Suprapubic skin (tissue), 4 donors: ENCODE results near the gene PIKFYVE. TPM values are rescaled to one million over a fixed set of nuclear protein-coding genes. Genes with fewer than 3 reads are reported as not detected.

Source experiments
- DNase-seq, 2 donors: peaks; one replicate each; pipeline ENCODE4 v3.0.0-alpha.2; 2019; ENCODE audit warnings: low spot score in 2 of 2
- H3K27ac ChIP-seq: fragments of 200-600 bp; sonication (generic); one replicate; pipeline ENCODE4 v1.5.1; 2019
- H3K27me3 ChIP-seq: fragments of 200-600 bp; sonication (generic); one replicate; pipeline ENCODE4 v1.5.1; 2019
- H3K36me3 ChIP-seq: fragments of 200-600 bp; sonication (generic); one replicate; pipeline ENCODE4 v1.5.1; 2019
- H3K4me1 ChIP-seq: fragments of 200-600 bp; sonication (generic); one replicate; pipeline ENCODE4 v1.5.1; 2019
- H3K4me3 ChIP-seq: fragments of 200-600 bp; sonication (generic); one replicate; pipeline ENCODE4 v1.5.1; 2019; ENCODE audit warnings: mild to moderate bottlenecking
- H3K9me3 ChIP-seq: fragments of 200-600 bp; sonication (generic); one replicate; pipeline ENCODE4 v1.5.1; 2019
- EP300 ChIP-seq: sonication (generic); formaldehyde crosslinking; IDR thresholded peaks from one replicate; pipeline ENCODE4 v1.6.1; 2017; ENCODE audit warnings: antibody characterized with exemption
- POLR2A ChIP-seq, 2 donors: fragments of 450-650 bp; IDR thresholded peaks; one replicate each; pipeline ENCODE4 v1.6.1; 2017; ENCODE audit warnings: antibody characterized with exemption in 2 of 2, mild to moderate bottlenecking in 2 of 2, moderate library complexity in 2 of 2
- POLR2AphosphoS5 ChIP-seq, 3 donors: sonication (generic); formaldehyde crosslinking; IDR thresholded peaks; one replicate each; pipeline ENCODE4 v1.6.1; 2017; ENCODE audit warnings: antibody characterized with exemption in 3 of 3
- WGBS: methylation state at CpG from one replicate; pipeline ENCODE4 v1.1.5; 2018; 5-methylcytosine and 5-hydroxymethylcytosine counted together
- total RNA-seq, 4 donors: library from RNA; depleted of rRNA; stranded (reverse); fragments of >200 nt; gene quantifications; one replicate each; pipeline ENCODE4 v1.1.0, GENCODE V29; 2016
- TF ChIP-seq, protein P1 (sequence below), 2 donors: fragments of 200-600 bp in 1 of 2; fragments of 450-650 bp in 1 of 2; sonication (generic) in 1 of 2; IDR thresholded peaks; one replicate each; pipeline ENCODE4 v1.5.1; 2016 to 2019; ENCODE audit warnings: antibody characterized with exemption in 2 of 2, mild to moderate bottlenecking in 1 of 2, moderate library complexity in 1 of 2

PIKFYVE gene
- total RNA-seq, 4 donors from 2014 or later: 25.0 to 55.9 (median 26.7) TPM

DNA sequence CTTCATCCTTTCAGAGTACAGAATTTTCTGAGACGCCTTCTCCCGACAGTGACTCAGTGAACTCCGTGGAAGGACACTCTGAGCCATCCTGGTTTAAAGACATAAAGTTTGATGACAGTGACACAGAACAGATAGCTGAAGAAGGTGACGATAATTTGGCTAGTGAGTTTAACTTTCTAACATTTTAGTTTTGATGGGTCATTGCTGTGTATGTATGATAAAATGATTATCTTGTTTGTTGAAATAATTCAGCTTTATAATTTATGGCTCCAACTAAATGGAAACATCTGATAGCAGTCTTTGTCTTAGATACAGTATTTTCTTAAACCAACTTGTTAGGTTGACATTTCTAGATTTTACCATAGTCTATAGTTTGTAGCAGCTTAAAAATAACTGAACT is 38.1 kb downstream of the PIKFYVE start:
- no peak overlapping the region for H3K4me3 ChIP-seq
- TF ChIP-seq, protein P1, sequence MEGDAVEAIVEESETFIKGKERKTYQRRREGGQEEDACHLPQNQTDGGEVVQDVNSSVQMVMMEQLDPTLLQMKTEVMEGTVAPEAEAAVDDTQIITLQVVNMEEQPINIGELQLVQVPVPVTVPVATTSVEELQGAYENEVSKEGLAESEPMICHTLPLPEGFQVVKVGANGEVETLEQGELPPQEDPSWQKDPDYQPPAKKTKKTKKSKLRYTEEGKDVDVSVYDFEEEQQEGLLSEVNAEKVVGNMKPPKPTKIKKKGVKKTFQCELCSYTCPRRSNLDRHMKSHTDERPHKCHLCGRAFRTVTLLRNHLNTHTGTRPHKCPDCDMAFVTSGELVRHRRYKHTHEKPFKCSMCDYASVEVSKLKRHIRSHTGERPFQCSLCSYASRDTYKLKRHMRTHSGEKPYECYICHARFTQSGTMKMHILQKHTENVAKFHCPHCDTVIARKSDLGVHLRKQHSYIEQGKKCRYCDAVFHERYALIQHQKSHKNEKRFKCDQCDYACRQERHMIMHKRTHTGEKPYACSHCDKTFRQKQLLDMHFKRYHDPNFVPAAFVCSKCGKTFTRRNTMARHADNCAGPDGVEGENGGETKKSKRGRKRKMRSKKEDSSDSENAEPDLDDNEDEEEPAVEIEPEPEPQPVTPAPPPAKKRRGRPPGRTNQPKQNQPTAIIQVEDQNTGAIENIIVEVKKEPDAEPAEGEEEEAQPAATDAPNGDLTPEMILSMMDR (IDR thresholded peaks at IDR 0.05): no peak
- TF ChIP-seq EP300 (no peak), POLR2A (IDR thresholded peaks at IDR 0.05) (no peak)

DNA sequence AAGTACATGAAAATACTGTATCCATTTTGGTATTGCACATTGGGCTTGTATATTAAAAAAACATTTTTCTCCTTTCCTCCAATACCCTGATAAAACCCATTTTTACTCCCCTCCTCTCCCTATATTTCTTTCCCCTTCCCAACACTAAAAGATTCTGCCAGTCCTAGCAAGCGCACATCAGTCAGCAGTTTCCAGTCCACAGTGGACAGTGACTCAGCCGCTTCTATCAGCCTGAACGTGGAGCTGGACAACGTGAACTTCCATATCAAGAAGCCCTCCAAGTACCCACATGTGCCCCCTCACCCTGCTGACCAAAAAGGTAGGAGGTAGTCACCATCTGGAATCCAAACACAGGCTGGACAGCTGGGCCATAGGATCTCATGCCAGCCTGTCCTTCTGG is 38.6 kb downstream of the PIKFYVE start:
- Histone ChIP-seq H3K4me3 (no peak overlapping the region), H3K4me1 (no peaks in the 10 kb centered on the region), H3K27ac (no peak overlapping the region), H3K27me3 (no peaks in the 10 kb centered on the region), H3K36me3 (peaks cover 61% of the 10 kb centered on the region), H3K9me3 (no peaks in the 10 kb centered on the region)
- 97% methylated on average over 4 of the region's 4 CpGs for WGBS
- DNase-seq: no peak
- no peak for TF ChIP-seq POLR2AphosphoS5 (IDR thresholded peaks at IDR 0.05)
- no peak for TF ChIP-seq EP300
- TF ChIP-seq POLR2A (IDR thresholded peaks at IDR 0.05): no peak
- TF ChIP-seq, protein P1 (IDR thresholded peaks at IDR 0.05): no peak

More for the DNA sequence above, 38.1 kb downstream of the PIKFYVE start:
- no peak for DNase-seq
- H3K9me3 ChIP-seq: no peaks in the 10 kb centered on the region
- H3K27ac ChIP-seq: no peak overlapping the region
- H3K36me3 ChIP-seq: peaks cover 67% of the 10 kb centered on the region
- 77% methylated on average over 4 of the region's 4 CpGs for WGBS
- H3K4me1 ChIP-seq: no peaks in the 10 kb centered on the region
- no peaks in the 10 kb centered on the region for H3K27me3 ChIP-seq

DNA sequence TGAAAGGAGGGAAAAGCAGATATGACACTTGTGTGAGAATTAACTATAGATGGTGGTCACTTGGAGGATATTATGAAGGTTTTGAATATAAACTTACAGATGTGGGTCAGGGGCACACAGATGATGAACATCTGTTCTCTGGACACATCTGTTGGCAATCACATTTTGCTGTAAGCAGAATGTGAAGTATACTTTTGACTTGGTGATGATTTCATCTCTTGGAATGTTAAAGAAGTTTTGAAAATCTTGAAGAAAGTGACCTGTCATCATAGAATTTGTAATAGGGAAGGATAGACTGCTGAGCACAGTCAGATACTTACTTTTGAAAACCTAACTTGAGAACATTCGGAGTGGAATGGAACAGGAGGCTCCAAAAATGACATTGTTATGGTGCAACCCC is 40.2 kb downstream of the PIKFYVE start:
- peaks cover 48% of the 10 kb centered on the region for H3K36me3 ChIP-seq
- WGBS: 70% methylated on average over 1 of the region's 1 CpG
- no peak for TF ChIP-seq POLR2A (IDR thresholded peaks at IDR 0.05)
- TF ChIP-seq, protein P1 (IDR thresholded peaks at IDR 0.05): no peak
- TF ChIP-seq EP300: no peak
- TF ChIP-seq POLR2AphosphoS5 (IDR thresholded peaks at IDR 0.05): no peak

DNA sequence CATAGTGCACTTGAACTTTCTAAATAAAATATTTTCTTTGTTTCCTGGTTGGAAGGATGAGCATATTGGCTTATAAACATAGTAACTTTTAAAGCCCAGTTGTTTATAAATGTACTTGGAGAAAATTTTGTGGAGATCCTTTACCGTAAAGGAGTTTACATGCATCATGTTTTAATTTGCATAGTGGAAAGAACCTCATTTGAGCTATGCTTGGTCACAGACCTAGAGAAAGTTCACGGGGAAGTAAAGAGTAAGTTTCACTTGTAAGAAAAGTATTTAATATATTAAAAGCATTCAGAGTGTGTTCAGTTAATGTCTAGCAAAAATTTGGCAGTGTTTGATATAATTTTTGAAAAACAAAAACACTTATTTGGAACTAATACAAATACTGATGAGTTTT is 45.3 kb downstream of the PIKFYVE start:
- Histone ChIP-seq H3K27ac (no peak overlapping the region), H3K4me1 (peaks cover 16% of the 10 kb centered on the region), H3K27me3 (no peaks in the 10 kb centered on the region), H3K4me3 (no peak overlapping the region), H3K36me3 (peaks cover 11% of the 10 kb centered on the region), H3K9me3 (no peaks in the 10 kb centered on the region)
- DNase-seq: no peak
- TF ChIP-seq POLR2AphosphoS5 (IDR thresholded peaks at IDR 0.05): no peak
- TF ChIP-seq, protein P1 (IDR thresholded peaks at IDR 0.05): no peak
- no peak for TF ChIP-seq POLR2A (IDR thresholded peaks at IDR 0.05)
- no peak for TF ChIP-seq EP300
- 32% methylated on average over 2 of the region's 2 CpGs for WGBS

More for the DNA sequence above, 40.2 kb downstream of the PIKFYVE start:
- no peak overlapping the region for H3K27ac ChIP-seq
- H3K4me3 ChIP-seq: no peak overlapping the region
- no peaks in the 10 kb centered on the region for H3K27me3 ChIP-seq
- peaks cover 5% of the 10 kb centered on the region for H3K4me1 ChIP-seq
- no peak for DNase-seq
- no peaks in the 10 kb centered on the region for H3K9me3 ChIP-seq

DNA sequence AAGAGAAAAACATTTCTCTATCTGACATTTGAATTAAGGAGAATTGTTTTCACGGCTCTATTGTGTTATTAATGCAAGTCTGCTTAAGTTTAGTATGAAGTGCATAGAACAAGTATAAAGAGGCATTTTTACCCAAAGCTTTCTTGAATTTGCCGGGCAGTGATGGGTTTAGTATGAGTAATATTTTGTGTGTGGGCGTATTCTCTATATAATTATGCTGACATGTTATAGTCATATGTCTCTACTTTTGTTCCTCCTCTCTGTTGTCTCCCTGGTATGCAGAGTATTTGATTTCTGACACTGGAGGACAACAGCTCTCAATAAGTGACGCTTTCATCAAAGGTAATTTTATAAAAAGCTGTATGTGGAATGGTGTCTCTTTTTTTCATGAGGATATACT is 45.9 kb downstream of the PIKFYVE start:
- TF ChIP-seq, protein P1 (IDR thresholded peaks at IDR 0.05): no peak
- TF ChIP-seq POLR2AphosphoS5 (IDR thresholded peaks at IDR 0.05) (no peak), POLR2A (IDR thresholded peaks at IDR 0.05) (no peak), EP300 (no peak)
- H3K4me3 ChIP-seq: no peak overlapping the region
- H3K27me3 ChIP-seq: no peaks in the 10 kb centered on the region
- H3K4me1 ChIP-seq: peaks cover 16% of the 10 kb centered on the region
- no peaks in the 10 kb centered on the region for H3K9me3 ChIP-seq
- DNase-seq: no peak
- H3K36me3 ChIP-seq: peaks cover 9% of the 10 kb centered on the region
- H3K27ac ChIP-seq: no peak overlapping the region
- WGBS: 65% methylated on average over 4 of the region's 4 CpGs
